Suprapubic skin (tissue), 4 donors: Measurements from ENCODE around the gene ZNF160. TPM values are rescaled to one million over a fixed set of nuclear protein-coding genes. Genes with fewer than 3 reads are reported as not detected.
A peak's percentile ranks its signal among the peaks of the same experiment; 100 is the strongest.

ENCODE experiments used
- DNase-seq, 2 donors: peaks; one replicate each; pipeline ENCODE4 v3.0.0-alpha.2; 2019; ENCODE audit warnings: low spot score in 2 of 2
- H3K27ac ChIP-seq: fragments of 200-600 bp; sonication (generic); one replicate; pipeline ENCODE4 v1.5.1; 2019
- H3K27me3 ChIP-seq: fragments of 200-600 bp; sonication (generic); one replicate; pipeline ENCODE4 v1.5.1; 2019
- H3K36me3 ChIP-seq: fragments of 200-600 bp; sonication (generic); one replicate; pipeline ENCODE4 v1.5.1; 2019
- H3K4me1 ChIP-seq: fragments of 200-600 bp; sonication (generic); one replicate; pipeline ENCODE4 v1.5.1; 2019
- H3K4me3 ChIP-seq: fragments of 200-600 bp; sonication (generic); one replicate; pipeline ENCODE4 v1.5.1; 2019; ENCODE audit warnings: mild to moderate bottlenecking
- H3K9me3 ChIP-seq: fragments of 200-600 bp; sonication (generic); one replicate; pipeline ENCODE4 v1.5.1; 2019
- CTCF ChIP-seq, 2 donors: fragments of 200-600 bp in 1 of 2; fragments of 450-650 bp in 1 of 2; sonication (generic) in 1 of 2; IDR thresholded peaks; one replicate each; pipeline ENCODE4 v1.5.1; 2016 to 2019; ENCODE audit warnings: antibody characterized with exemption in 2 of 2, mild to moderate bottlenecking in 1 of 2, moderate library complexity in 1 of 2
- EP300 ChIP-seq: sonication (generic); formaldehyde crosslinking; IDR thresholded peaks from one replicate; pipeline ENCODE4 v1.6.1; 2017; ENCODE audit warnings: antibody characterized with exemption
- POLR2A ChIP-seq, 2 donors: fragments of 450-650 bp; IDR thresholded peaks; one replicate each; pipeline ENCODE4 v1.6.1; 2017; ENCODE audit warnings: antibody characterized with exemption in 2 of 2, mild to moderate bottlenecking in 2 of 2, moderate library complexity in 2 of 2
- POLR2AphosphoS5 ChIP-seq, 3 donors: sonication (generic); formaldehyde crosslinking; IDR thresholded peaks; one replicate each; pipeline ENCODE4 v1.6.1; 2017; ENCODE audit warnings: antibody characterized with exemption in 3 of 3
- WGBS: methylation state at CpG from one replicate; pipeline ENCODE4 v1.1.5; 2018; 5-methylcytosine and 5-hydroxymethylcytosine counted together
- total RNA-seq, 4 donors: library from RNA; depleted of rRNA; stranded (reverse); fragments of >200 nt; gene quantifications; one replicate each; pipeline ENCODE4 v1.1.0, GENCODE V29; 2016

ZNF160 gene
- total RNA-seq, 4 donors from 2014 or later = 15.2 to 98.3 (median 27.2) TPM

DNA sequence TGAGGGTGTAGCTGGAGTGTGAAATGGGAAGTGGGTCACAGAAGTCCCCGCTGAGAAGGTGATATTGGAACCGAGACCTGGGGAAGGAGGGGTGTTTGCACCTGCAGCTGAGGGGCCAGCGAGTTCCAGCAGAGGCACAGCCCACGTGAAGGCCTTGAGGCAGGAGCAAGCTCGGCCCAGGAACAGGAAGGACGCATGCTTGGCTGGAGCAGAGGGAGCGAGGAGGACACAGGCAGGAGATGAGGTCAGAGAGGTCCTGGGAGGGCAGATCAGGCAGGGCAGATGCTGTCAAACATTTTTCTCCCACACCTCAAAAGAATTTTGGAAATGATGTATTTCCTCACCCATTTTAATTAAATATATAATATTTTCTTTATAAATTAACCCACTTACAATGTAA, 20.2 kb upstream of the ZNF160 start:
- H3K27me3 ChIP-seq = no peaks in the 10 kb centered on the region
- no peak for DNase-seq
- peaks cover 5% of the 10 kb centered on the region for H3K36me3 ChIP-seq
- no peaks in the 10 kb centered on the region for H3K4me1 ChIP-seq
- H3K9me3 ChIP-seq = peaks cover 6% of the 10 kb centered on the region
- no peak for TF ChIP-seq EP300
- no peak for TF ChIP-seq CTCF (IDR thresholded peaks at IDR 0.05)
- TF ChIP-seq POLR2AphosphoS5 (IDR thresholded peaks at IDR 0.05) = no peak
- H3K4me3 ChIP-seq = no peak overlapping the region
- 85% methylated on average over 7 of the region's 7 CpGs for WGBS
- H3K27ac ChIP-seq = no peak overlapping the region

- TF ChIP-seq CTCF (IDR thresholded peaks at IDR 0.05) (no peak), POLR2A (IDR thresholded peaks at IDR 0.05) (no peak), EP300 (no peak), POLR2AphosphoS5 (IDR thresholded peaks at IDR 0.05) (no peak)
- peaks cover 52% of the 10 kb centered on the region for H3K36me3 ChIP-seq
- 100% methylated on average over 2 of the region's 2 CpGs for WGBS
- no peak overlapping the region for H3K4me3 ChIP-seq
- H3K4me1 ChIP-seq = no peaks in the 10 kb centered on the region
- no peak for DNase-seq
- H3K27me3 ChIP-seq = no peaks in the 10 kb centered on the region
- no peak overlapping the region for H3K27ac ChIP-seq
- H3K9me3 ChIP-seq = peaks cover 4% of the 10 kb centered on the region
Measured at GRCh38 chr19:53112286-53112685, 9.1 kb upstream of the ZNF160 start.

- no peaks in the 10 kb centered on the region for H3K4me1 ChIP-seq
- TF ChIP-seq CTCF (IDR thresholded peaks at IDR 0.05) = no peak
- no peak for TF ChIP-seq POLR2A (IDR thresholded peaks at IDR 0.05)
- no peak for TF ChIP-seq EP300
- no peak for TF ChIP-seq POLR2AphosphoS5 (IDR thresholded peaks at IDR 0.05)
- no peaks in the 10 kb centered on the region for H3K27me3 ChIP-seq
- 92% methylated on average over 5 of the region's 5 CpGs for WGBS
- no peaks in the 10 kb centered on the region for H3K9me3 ChIP-seq
- DNase-seq = no peak
- H3K27ac ChIP-seq = no peak overlapping the region
- H3K4me3 ChIP-seq = no peak overlapping the region
- peaks cover 33% of the 10 kb centered on the region for H3K36me3 ChIP-seq
Measured at GRCh38 chr19:53109527-53109926, 6.3 kb upstream of the ZNF160 start.

- Histone ChIP-seq H3K4me1 (peaks cover 23% of the 10 kb centered on the region), H3K27ac (peak overlapping the region; percentile 89), H3K4me3 (peak overlapping the region; percentile 61), H3K27me3 (no peaks in the 10 kb centered on the region), H3K36me3 (peaks cover 14% of the 10 kb centered on the region), H3K9me3 (no peaks in the 10 kb centered on the region)
- WGBS = under 1% methylated on average over 33 of the region's 33 CpGs
- DNase-seq = peak in 1 of 2 donors; percentile 71
- TF ChIP-seq CTCF (IDR thresholded peaks at IDR 0.05) = no peak
- no peak for TF ChIP-seq EP300
- TF ChIP-seq POLR2AphosphoS5 (IDR thresholded peaks at IDR 0.05) = no peak
- no peak for TF ChIP-seq POLR2A (IDR thresholded peaks at IDR 0.05)
Measured at GRCh38 chr19:53102756-53103233, 427 bp downstream of the ZNF160 start.

DNA sequence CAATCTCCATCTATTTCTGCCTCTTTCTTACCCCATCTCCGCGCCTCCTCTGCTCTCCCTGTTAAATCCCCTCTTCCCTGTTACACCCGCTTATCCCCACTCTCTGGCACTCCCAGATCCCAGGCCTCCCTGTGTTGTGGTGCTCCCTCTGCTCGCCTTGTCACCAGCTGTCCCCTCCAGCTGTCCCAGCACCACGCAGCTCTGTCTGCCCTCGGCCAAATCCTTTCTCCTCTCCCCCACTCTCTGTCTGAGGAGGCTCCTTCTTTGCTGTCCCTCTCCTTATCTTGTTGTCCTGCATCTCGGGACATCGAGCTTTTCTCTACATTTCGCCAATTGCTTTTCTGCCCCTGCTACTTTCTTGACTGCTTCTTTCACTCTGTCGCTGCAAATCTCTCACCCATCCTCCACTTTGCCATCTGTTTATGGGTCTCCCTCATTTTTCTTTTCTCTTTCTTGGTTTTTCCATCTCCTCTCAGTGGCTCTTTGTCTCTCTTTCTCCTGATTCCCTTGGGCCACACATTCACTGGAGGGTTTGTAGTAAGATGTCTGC, 941 bp downstream of the ZNF160 start:
- DNase-seq = no peak
- no peak overlapping the region for H3K27ac ChIP-seq
- TF ChIP-seq POLR2A (IDR thresholded peaks at IDR 0.05) (no peak), EP300 (no peak), CTCF (IDR thresholded peaks at IDR 0.05) (no peak), POLR2AphosphoS5 (IDR thresholded peaks at IDR 0.05) (no peak)
- H3K27me3 ChIP-seq = no peaks in the 10 kb centered on the region
- 19% methylated on average over 10 of the region's 10 CpGs for WGBS
- H3K4me3 ChIP-seq = peak overlapping the region; percentile 61
- H3K9me3 ChIP-seq = no peaks in the 10 kb centered on the region
- H3K4me1 ChIP-seq = peaks cover 23% of the 10 kb centered on the region
- H3K36me3 ChIP-seq = peaks cover 16% of the 10 kb centered on the region
